H1 (cell line): ENCODE data around the gene FAM50A. TPM values are rescaled to one million over a fixed set of nuclear protein-coding genes. Genes with fewer than 3 reads are reported as not detected.

Experiments
- CTCF ChIA-PET: fragments of 300-600 bp; sonication (Branson Sonifier 250); formaldehyde crosslinking; loops from one replicate; lab custom pipeline; 2021; ENCODE audit not compliant: partially characterized antibody; lab: Charles Lee
- POLR2A ChIA-PET: fragments of 300-600 bp; sonication (Branson Sonifier 250); formaldehyde crosslinking; loops from one replicate; lab custom pipeline; 2021; ENCODE audit warnings: inconsistent platforms; ENCODE audit not compliant: partially characterized antibody; lab: Charles Lee
- DNase-seq, 2 experiments: peaks; one replicate each; pipeline versions ENCODE4 v3.0.0 to v3.0.0-alpha.2; 2010 to 2022; ENCODE audit warnings: low spot score in 2 of 2, low read depth in 1 of 2, mixed read lengths in 1 of 2
- FAIRE-seq: peaks from 2 replicates; lab custom pipeline; 2011; peaks lifted over from hg19 to GRCh38; lab: Jason Lieb, UNC
- H2AFZ ChIP-seq: 2 replicates; pipeline ENCODE4 v1.8.1; 2012; ENCODE audit warnings: low read length, inconsistent platforms
- H2AK5ac ChIP-seq: 2 replicates; pipeline ENCODE4 v1.6.1; 2013; ENCODE audit warnings: low read depth, low read length
- H2BK120ac ChIP-seq: replicated peaks from 2 replicates; pipeline ENCODE3; 2013; ENCODE audit warnings: low read depth, low read length, inconsistent platforms
- H2BK12ac ChIP-seq: 2 replicates; pipeline ENCODE4 v1.6.1; 2013; ENCODE audit warnings: low read depth, low read length
- H2BK15ac ChIP-seq: 2 replicates; pipeline ENCODE4 v1.6.1; 2013; ENCODE audit warnings: low read length
- H2BK20ac ChIP-seq: 2 replicates; pipeline ENCODE4 v1.6.1; 2013; ENCODE audit warnings: low read length
- H2BK5ac ChIP-seq: 2 replicates; pipeline ENCODE4 v1.6.1; 2013; ENCODE audit warnings: low read depth, low read length
- H3K14ac ChIP-seq: 2 replicates; pipeline ENCODE4 v1.6.1; 2013; ENCODE audit warnings: inconsistent platforms; ENCODE audit not compliant: insufficient read length
- H3K18ac ChIP-seq: 2 replicates; pipeline ENCODE4 v1.6.1; 2013; ENCODE audit warnings: low read length; ENCODE audit errors: extremely low read depth
- H3K23ac ChIP-seq: 2 replicates; pipeline ENCODE4 v1.6.1; 2013; ENCODE audit warnings: inconsistent platforms; ENCODE audit not compliant: insufficient read length
- H3K23me2 ChIP-seq: 2 replicates; pipeline ENCODE4 v1.6.1; 2013; ENCODE audit warnings: low read depth, low read length
- H3K27ac ChIP-seq: 2 replicates; pipeline ENCODE4 v1.6.1; 2011; ENCODE audit warnings: low read depth, low read length, inconsistent platforms
- H3K27me3 ChIP-seq, 4 experiments: replicated peaks in 1 of 4; 1 replicate in 1 of 4; 2 replicates in 3 of 4; pipeline versions ENCODE4 v1.6.1 to v1.8.1; 2011 to 2013; ENCODE audit warnings: low read length in 3 of 4, mild to moderate bottlenecking in 3 of 4, inconsistent platforms in 2 of 4, mixed read lengths in 2 of 4, moderate library complexity in 1 of 4; ENCODE audit not compliant: control insufficient read depth in 3 of 4, insufficient read depth in 3 of 4; ENCODE audit errors: extremely low read depth in 1 of 4
- H3K36me3 ChIP-seq, 4 experiments: 2 replicates each; pipeline versions ENCODE4 v1.6.1 to v1.8.1; 2011 to 2013; ENCODE audit warnings: mild to moderate bottlenecking in 4 of 4, low read length in 3 of 4, moderate library complexity in 2 of 4, control low read depth in 1 of 4, inconsistent platforms in 1 of 4; ENCODE audit not compliant: insufficient read depth in 4 of 4, control insufficient read depth in 2 of 4
- H3K4ac ChIP-seq: replicated peaks from 2 replicates; pipeline ENCODE3; 2013; ENCODE audit warnings: low read length, low read depth, mixed read lengths, inconsistent platforms; ENCODE audit not compliant: insufficient read length
- H3K4me1 ChIP-seq, 4 experiments: replicated peaks in 1 of 4; 1 replicate in 1 of 4; 2 replicates in 3 of 4; pipeline versions ENCODE4 v1.6.1 to v1.8.1; 2011 to 2013; ENCODE audit warnings: low read length in 3 of 4, inconsistent platforms in 2 of 4, mixed read lengths in 1 of 4; ENCODE audit not compliant: insufficient read depth in 4 of 4, control insufficient read depth in 3 of 4
- H3K4me2 ChIP-seq, 2 experiments: 2 replicates each; pipeline versions ENCODE4 v1.6.1 to v1.8.1; 2011 to 2013; ENCODE audit warnings: low read depth in 2 of 2, low read length in 2 of 2, control low read depth in 1 of 2, inconsistent platforms in 1 of 2, mild to moderate bottlenecking in 1 of 2; ENCODE audit not compliant: insufficient read depth in 1 of 2
- H3K4me3 ChIP-seq, 4 experiments: fragments of 200-600, 300-600 bp in 1 of 4; sonication (generic), shearing (Covaris generic), sonication (Bioruptor Twin) in 1 of 4; 2 replicates each; pipeline versions ENCODE4 v1.5.1 to v1.8.1; 2011 to 2016; ENCODE audit warnings: low read length in 4 of 4, low read depth in 3 of 4, control low read depth in 2 of 4, inconsistent platforms in 2 of 4, mild to moderate bottlenecking in 2 of 4, mixed read lengths in 1 of 4, moderate library complexity in 1 of 4; ENCODE audit not compliant: insufficient read depth in 2 of 4; ENCODE audit errors: extremely low read depth in 1 of 4
- H3K56ac ChIP-seq: replicated peaks from 2 replicates; pipeline ENCODE3; 2013; ENCODE audit warnings: low read depth, mild to moderate bottlenecking, mixed read lengths, low read length, inconsistent platforms; ENCODE audit not compliant: insufficient read length
- H3K79me1 ChIP-seq: 2 replicates; pipeline ENCODE4 v1.6.1; 2013; ENCODE audit warnings: low read depth, low read length, control low read depth
- H3K79me2 ChIP-seq, 2 experiments: 2 replicates each; pipeline versions ENCODE4 v1.6.1 to v1.8.1; 2012 to 2013; ENCODE audit warnings: low read length in 2 of 2, mild to moderate bottlenecking in 2 of 2, inconsistent platforms in 1 of 2; ENCODE audit not compliant: insufficient read depth in 2 of 2, control insufficient read depth in 1 of 2
- H3K9ac ChIP-seq, 4 experiments: replicated peaks in 1 of 4; 1 replicate in 1 of 4; 2 replicates in 3 of 4; pipeline versions ENCODE4 v1.6.1 to v1.8.1; 2011 to 2013; ENCODE audit warnings: low read depth in 3 of 4, low read length in 3 of 4, control low read depth in 2 of 4, mild to moderate bottlenecking in 2 of 4, moderate library complexity in 2 of 4, inconsistent platforms in 1 of 4; ENCODE audit errors: extremely low read depth in 1 of 4
- H3K9me3 ChIP-seq, 2 experiments: 2 replicates each; pipeline versions ENCODE4 v1.6.1 to v1.8.1; 2012 to 2013; ENCODE audit warnings: mild to moderate bottlenecking in 2 of 2, moderate library complexity in 2 of 2, control low read depth in 1 of 2, inconsistent platforms in 1 of 2, low read depth in 1 of 2, low read length in 1 of 2, mixed read lengths in 1 of 2; ENCODE audit not compliant: insufficient read depth in 2 of 2
- H4K20me1 ChIP-seq, 2 experiments: replicated peaks in 1 of 2; 2 replicates each; pipeline versions ENCODE3 to v1.8.1; 2011 to 2013; ENCODE audit warnings: inconsistent platforms in 2 of 2, low read length in 2 of 2, mild to moderate bottlenecking in 1 of 2; ENCODE audit not compliant: insufficient read depth in 2 of 2, control insufficient read depth in 1 of 2
- H4K5ac ChIP-seq: 2 replicates; pipeline ENCODE4 v1.6.1; 2013; ENCODE audit warnings: low read length, low read depth, mixed read lengths, inconsistent platforms; ENCODE audit not compliant: insufficient read length
- H4K8ac ChIP-seq: 2 replicates; pipeline ENCODE4 v1.8.0; 2013; ENCODE audit warnings: mild to moderate bottlenecking, moderate library complexity, low read length, inconsistent platforms; ENCODE audit not compliant: insufficient read depth; ENCODE audit errors: extremely low read depth
- H4K91ac ChIP-seq: replicated peaks from 2 replicates; pipeline ENCODE3; 2013; ENCODE audit warnings: low read length, mixed read lengths, inconsistent platforms; ENCODE audit not compliant: insufficient read length
- CTCF ChIP-seq, 3 experiments: IDR thresholded peaks; 1 replicate in 2 of 3; 2 replicates in 1 of 3; pipeline versions ENCODE4 v1.5.1 to v1.6.1; 2011; ENCODE audit warnings: low read length in 3 of 3, mild to moderate bottlenecking in 3 of 3, inconsistent platforms in 2 of 3, low read depth in 1 of 3, moderate library complexity in 1 of 3; ENCODE audit not compliant: insufficient read depth in 1 of 3; ENCODE audit errors: control extremely low read depth in 1 of 3
- E2F6 ChIP-seq: IDR thresholded peaks from 2 replicates; pipeline ENCODE4 v1.6.1; 2012; ENCODE audit warnings: inconsistent platforms
- EZH2 ChIP-seq: fragments of 200-600 bp; sonication (generic); IDR thresholded peaks from 2 replicates; pipeline ENCODE4 v1.7.1; 2012; ENCODE audit warnings: low read depth, mild to moderate bottlenecking, moderate library complexity, low read length, inconsistent platforms; ENCODE audit not compliant: severe bottlenecking
- HDAC6 ChIP-seq: IDR thresholded peaks from one replicate; pipeline ENCODE4 v1.7.1; 2012; ENCODE audit warnings: low read depth, mild to moderate bottlenecking, inconsistent platforms, low read length, moderate library complexity
- MAX ChIP-seq: IDR thresholded peaks from 2 replicates; pipeline ENCODE4 v1.6.1; 2012; ENCODE audit warnings: inconsistent platforms
- SUZ12 ChIP-seq: fragments of 200-600 bp; sonication (generic); IDR thresholded peaks from 2 replicates; pipeline ENCODE4 v1.6.1; 2012; ENCODE audit warnings: mild to moderate bottlenecking, inconsistent platforms, low read length, moderate library complexity, mixed read lengths
- ZNF274 ChIP-seq: IDR thresholded peaks from 2 replicates; pipeline ENCODE4 v1.7.0; 2012; ENCODE audit warnings: low read length, borderline replicate concordance; ENCODE audit errors: extremely low read depth
- WGBS, 2 experiments: shearing (Covaris generic) in 1 of 2; methylation state at CpG; one replicate each; pipeline versions ENCODE4 v1.1.6 to v1.1.7; 2013 to 2015; ENCODE audit warnings: low lambda C conversion rate in 2 of 2, mixed read lengths in 2 of 2, inconsistent platforms in 1 of 2, low coverage in 1 of 2, missing lambda C conversion rate in 1 of 2; ENCODE audit not compliant: insufficient replicate concordance in 2 of 2, insufficient coverage in 1 of 2, insufficient read length in 1 of 2; ENCODE audit errors: extremely low coverage in 1 of 2, missing lambda C conversion rate in 1 of 2; 5-methylcytosine and 5-hydroxymethylcytosine counted together
- polyA plus RNA-seq, 7 experiments: library from polyadenylated mRNA; depleted of rRNA in 3 of 7; stranded (reverse) in 5 of 7; unstranded in 2 of 7; fragments of >200 nt in 5 of 7; fragments of 200-250 nt in 2 of 7; gene quantifications; 1 replicate in 5 of 7; 2 replicates in 1 of 7; 4 replicates in 1 of 7; pipeline versions ENCODE4 v1.2.1 to v1.2.3, GENCODE V29; 2011 to 2013; ENCODE audit warnings: missing spikeins in 2 of 7, mixed read lengths in 2 of 7
- total RNA-seq: library from RNA; stranded (reverse); fragmentation: NEBNext Ultra II Directional; extraction: Animal tissue kit (Norgen Biotek cat#: 25700); gene quantifications from 2 replicates; pipeline ENCODE4 v1.2.1, GENCODE V29; 2021

FAM50A gene
- total and polyA plus RNA-seq, 2 of the 8 experiments (the other 6 are each of a cell fraction or from before 2014, with no cell fraction given) = 30.7 to 48.7 TPM

- H3K4ac ChIP-seq = no peak overlapping the region
- no peak overlapping the region for H3K14ac ChIP-seq
- H2AK5ac ChIP-seq = no peak overlapping the region
- no peaks in the 10 kb centered on the region for H4K20me1 ChIP-seq
- no peak overlapping the region for H3K23ac ChIP-seq
- CTCF ChIA-PET = interaction anchor here (0.9 to 1.1 kb wide), 2 partner anchors 19 to 28 kb away, joined by 3 to 4 read pairs; no protein-coding TSS in a partner anchor
- H3K9me3 ChIP-seq = no peaks in the 10 kb centered on the region
- POLR2A ChIA-PET = interaction anchor here (1.0 kb wide), 1 partner anchor 10 kb away, joined by 3 read pairs; no protein-coding TSS in a partner anchor
- peaks cover 2 to 11% (median 3%) of the 10 kb centered on the region in 4 experiments; a peak in 4 of 7 replicates for H3K4me1 ChIP-seq
- H3K9ac ChIP-seq = no peak overlapping the region
- H2AFZ ChIP-seq = no peak overlapping the region
- H3K36me3 ChIP-seq = peaks cover 0 to 5% (median 0%) of the 10 kb centered on the region in 4 experiments; a peak in 1 of 8 replicates
- no peak overlapping the region; a peak in 1 of 4 replicates for H3K4me2 ChIP-seq
- H3K27me3 ChIP-seq = no peaks in the 10 kb centered on the region
- no peak overlapping the region for H4K91ac ChIP-seq
- no peak overlapping the region for H2BK20ac ChIP-seq
- no peak overlapping the region for H2BK5ac ChIP-seq
- no peak overlapping the region for H3K4me3 ChIP-seq
- H3K27ac ChIP-seq = no peak overlapping the region
- no peak overlapping the region for H4K8ac ChIP-seq
- H2BK15ac ChIP-seq = no peak overlapping the region
- 89% methylated on average over 3 of the region's 8 CpGs; no CpG with 5 or more reads in 1 of the 2 experiments for WGBS, 2 experiments
- no peak for DNase-seq
- H4K5ac ChIP-seq = no peak overlapping the region
- no peaks in the 10 kb centered on the region for H3K23me2 ChIP-seq
- no peak overlapping the region for H2BK120ac ChIP-seq
- no peaks in the 10 kb centered on the region for H3K79me2 ChIP-seq
- FAIRE-seq = no peak
- H2BK12ac ChIP-seq = no peak overlapping the region
- no peak overlapping the region for H3K56ac ChIP-seq
- H3K79me1 ChIP-seq = no peaks in the 10 kb centered on the region
- no peak overlapping the region for H3K18ac ChIP-seq
- TF ChIP-seq SUZ12 (no peak), HDAC6 (no peak), MAX (no peak), E2F6 (no peak), EZH2 (no peak), ZNF274 (no peak), CTCF (IDR thresholded peaks at IDR 0.05; ENCODE audit: control extremely low read depth in 1 of 3, insufficient read depth in 1 of 3, low read depth in 1 of 3, low read length in 3 of 3) (no peak)
These were observed 30.8 kb upstream of the FAM50A start for GRCh38 chrX:154413142-154413541.
